HL-60 (cell line): ENCODE data around the gene FHDC1.

Experiments
- DNase-seq, 2 experiments: peaks; one replicate each; pipeline ENCODE4 v3.0.0-alpha.2; 2010 to 2020; ENCODE audit warnings: low read depth in 1 of 2, low spot score in 1 of 2
- H3K27ac ChIP-seq: fragments of 250-450 bp; sonication (Bioruptor Pico); replicated peaks from 2 replicates; pipeline ENCODE4 v1.5.1; 2020; ENCODE audit warnings: mild to moderate bottlenecking, moderate library complexity
- H3K27me3 ChIP-seq: fragments of 250-450 bp; sonication (Bioruptor Pico); 2 replicates; pipeline ENCODE4 v1.5.1; 2021; ENCODE audit warnings: mild to moderate bottlenecking, moderate library complexity; ENCODE audit not compliant: insufficient read depth, poor library complexity, severe bottlenecking
- H3K4me3 ChIP-seq: replicated peaks from 2 replicates; pipeline ENCODE4 v1.5.1; 2011; ENCODE audit warnings: mild to moderate bottlenecking, control low read depth, low read length; ENCODE audit not compliant: insufficient read depth
- GABPA ChIP-seq: IDR thresholded peaks from 2 replicates; pipeline ENCODE4 v1.6.1; 2012; ENCODE audit warnings: low read depth
- POLR2AphosphoS5 ChIP-seq: IDR thresholded peaks from 2 replicates; pipeline ENCODE4 v1.6.1; 2012; ENCODE audit warnings: low read depth
- SPI1 ChIP-seq: IDR thresholded peaks from 2 replicates; pipeline ENCODE4 v1.6.1; 2012; ENCODE audit warnings: low read depth, mild to moderate bottlenecking, borderline replicate concordance
- TF ChIP-seq, protein P1 (sequence below): IDR thresholded peaks from 2 replicates; pipeline ENCODE4 v1.6.1; 2012; ENCODE audit warnings: low read depth; ENCODE audit not compliant: insufficient replicate concordance
- TF ChIP-seq, protein P2 (sequence below): IDR thresholded peaks from one replicate; pipeline ENCODE4 v1.5.1; 2011; ENCODE audit warnings: low read length, control low read depth, inconsistent platforms; ENCODE audit not compliant: insufficient read depth

FHDC1 gene

DNA sequence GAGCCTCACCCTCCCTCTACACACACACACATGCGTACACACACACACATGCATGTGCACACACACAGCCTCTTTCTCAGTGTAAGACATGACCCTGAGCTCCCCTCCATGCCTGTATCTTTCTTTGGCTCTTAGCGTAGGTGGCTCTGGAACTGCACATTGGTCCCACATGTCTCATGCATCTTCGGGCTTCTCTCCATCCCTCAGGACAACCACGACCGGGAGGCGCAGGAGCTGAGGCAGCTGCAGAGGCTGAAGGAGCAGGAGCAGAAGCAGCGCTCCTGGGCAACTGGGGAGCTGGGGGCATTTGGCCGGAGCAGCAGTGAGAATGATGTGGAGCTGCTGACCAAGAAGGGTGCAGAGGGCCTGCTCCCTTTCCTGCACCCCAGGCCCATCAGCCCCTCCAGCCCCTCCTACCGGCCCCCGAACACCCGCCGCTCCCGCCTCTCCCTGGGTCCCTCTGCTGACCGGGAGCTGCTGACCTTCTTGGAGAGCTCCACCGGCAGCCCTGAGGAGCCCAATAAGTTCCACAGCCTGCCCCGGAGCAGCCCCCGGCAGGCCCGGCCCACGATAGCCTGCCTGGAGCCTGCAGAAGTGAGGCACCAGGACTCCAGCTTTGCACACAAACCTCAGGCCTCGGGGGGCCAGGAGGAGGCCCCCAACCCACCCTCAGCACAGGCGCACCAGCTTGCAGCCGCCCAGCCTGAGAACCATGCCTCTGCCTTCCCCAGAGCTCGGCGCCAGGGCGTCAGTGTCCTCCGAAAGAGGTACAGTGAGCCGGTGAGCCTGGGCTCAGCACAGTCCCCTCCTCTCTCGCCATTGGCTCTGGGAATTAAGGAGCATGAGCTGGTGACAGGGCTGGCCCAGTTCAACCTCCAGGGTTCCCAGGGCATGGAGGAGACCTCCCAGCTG lies 38.6 kb downstream of the FHDC1 start:
- TF ChIP-seq GABPA (no peak), POLR2AphosphoS5 (no peak), SPI1 (no peak)
- TF ChIP-seq, protein P1, sequence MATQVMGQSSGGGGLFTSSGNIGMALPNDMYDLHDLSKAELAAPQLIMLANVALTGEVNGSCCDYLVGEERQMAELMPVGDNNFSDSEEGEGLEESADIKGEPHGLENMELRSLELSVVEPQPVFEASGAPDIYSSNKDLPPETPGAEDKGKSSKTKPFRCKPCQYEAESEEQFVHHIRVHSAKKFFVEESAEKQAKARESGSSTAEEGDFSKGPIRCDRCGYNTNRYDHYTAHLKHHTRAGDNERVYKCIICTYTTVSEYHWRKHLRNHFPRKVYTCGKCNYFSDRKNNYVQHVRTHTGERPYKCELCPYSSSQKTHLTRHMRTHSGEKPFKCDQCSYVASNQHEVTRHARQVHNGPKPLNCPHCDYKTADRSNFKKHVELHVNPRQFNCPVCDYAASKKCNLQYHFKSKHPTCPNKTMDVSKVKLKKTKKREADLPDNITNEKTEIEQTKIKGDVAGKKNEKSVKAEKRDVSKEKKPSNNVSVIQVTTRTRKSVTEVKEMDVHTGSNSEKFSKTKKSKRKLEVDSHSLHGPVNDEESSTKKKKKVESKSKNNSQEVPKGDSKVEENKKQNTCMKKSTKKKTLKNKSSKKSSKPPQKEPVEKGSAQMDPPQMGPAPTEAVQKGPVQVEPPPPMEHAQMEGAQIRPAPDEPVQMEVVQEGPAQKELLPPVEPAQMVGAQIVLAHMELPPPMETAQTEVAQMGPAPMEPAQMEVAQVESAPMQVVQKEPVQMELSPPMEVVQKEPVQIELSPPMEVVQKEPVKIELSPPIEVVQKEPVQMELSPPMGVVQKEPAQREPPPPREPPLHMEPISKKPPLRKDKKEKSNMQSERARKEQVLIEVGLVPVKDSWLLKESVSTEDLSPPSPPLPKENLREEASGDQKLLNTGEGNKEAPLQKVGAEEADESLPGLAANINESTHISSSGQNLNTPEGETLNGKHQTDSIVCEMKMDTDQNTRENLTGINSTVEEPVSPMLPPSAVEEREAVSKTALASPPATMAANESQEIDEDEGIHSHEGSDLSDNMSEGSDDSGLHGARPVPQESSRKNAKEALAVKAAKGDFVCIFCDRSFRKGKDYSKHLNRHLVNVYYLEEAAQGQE = no peak
- TF ChIP-seq, protein P2, sequence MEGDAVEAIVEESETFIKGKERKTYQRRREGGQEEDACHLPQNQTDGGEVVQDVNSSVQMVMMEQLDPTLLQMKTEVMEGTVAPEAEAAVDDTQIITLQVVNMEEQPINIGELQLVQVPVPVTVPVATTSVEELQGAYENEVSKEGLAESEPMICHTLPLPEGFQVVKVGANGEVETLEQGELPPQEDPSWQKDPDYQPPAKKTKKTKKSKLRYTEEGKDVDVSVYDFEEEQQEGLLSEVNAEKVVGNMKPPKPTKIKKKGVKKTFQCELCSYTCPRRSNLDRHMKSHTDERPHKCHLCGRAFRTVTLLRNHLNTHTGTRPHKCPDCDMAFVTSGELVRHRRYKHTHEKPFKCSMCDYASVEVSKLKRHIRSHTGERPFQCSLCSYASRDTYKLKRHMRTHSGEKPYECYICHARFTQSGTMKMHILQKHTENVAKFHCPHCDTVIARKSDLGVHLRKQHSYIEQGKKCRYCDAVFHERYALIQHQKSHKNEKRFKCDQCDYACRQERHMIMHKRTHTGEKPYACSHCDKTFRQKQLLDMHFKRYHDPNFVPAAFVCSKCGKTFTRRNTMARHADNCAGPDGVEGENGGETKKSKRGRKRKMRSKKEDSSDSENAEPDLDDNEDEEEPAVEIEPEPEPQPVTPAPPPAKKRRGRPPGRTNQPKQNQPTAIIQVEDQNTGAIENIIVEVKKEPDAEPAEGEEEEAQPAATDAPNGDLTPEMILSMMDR = no peak
- DNase-seq = no peak
- no peaks in the 10 kb centered on the region for H3K27me3 ChIP-seq
- H3K27ac ChIP-seq = no peak overlapping the region
- H3K4me3 ChIP-seq = no peak overlapping the region

DNA sequence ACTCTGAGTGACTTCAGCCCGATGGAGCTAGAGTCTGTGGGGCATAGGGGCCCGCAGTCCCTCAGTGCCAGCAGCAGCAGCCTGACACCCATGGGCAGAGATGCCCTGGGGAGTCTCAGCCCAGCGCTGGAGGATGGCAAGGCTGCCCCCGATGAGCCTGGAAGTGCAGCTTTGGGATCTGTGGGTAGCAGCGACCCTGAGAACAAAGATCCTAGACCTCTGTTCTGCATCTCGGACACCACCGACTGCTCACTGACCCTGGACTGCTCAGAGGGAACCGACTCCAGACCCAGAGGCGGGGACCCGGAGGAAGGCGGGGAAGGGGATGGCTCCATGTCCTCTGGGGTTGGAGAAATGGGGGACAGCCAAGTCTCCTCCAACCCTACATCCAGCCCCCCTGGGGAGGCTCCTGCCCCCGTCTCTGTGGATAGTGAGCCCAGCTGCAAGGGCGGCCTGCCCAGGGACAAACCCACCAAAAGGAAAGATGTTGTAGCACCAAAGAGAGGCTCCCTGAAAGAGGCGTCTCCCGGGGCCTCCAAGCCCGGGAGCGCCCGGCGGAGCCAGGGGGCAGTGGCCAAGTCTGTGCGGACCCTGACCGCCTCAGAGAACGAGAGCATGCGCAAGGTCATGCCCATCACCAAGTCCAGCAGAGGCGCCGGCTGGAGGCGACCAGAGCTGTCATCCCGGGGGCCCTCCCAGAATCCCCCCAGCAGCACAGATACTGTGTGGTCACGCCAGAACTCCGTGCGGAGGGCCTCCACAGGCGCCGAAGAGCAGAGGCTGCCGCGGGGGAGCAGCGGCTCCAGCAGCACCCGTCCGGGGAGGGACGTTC lies 39.5 kb downstream of the FHDC1 start:
- no peak for TF ChIP-seq SPI1
- TF ChIP-seq GABPA = no peak
- TF ChIP-seq, protein P2 = no peak
- TF ChIP-seq, protein P1 = no peak
- TF ChIP-seq POLR2AphosphoS5 = no peak
- Histone ChIP-seq H3K4me3 (no peak overlapping the region), H3K27me3 (no peaks in the 10 kb centered on the region), H3K27ac (no peak overlapping the region)
- no peak for DNase-seq

DNA sequence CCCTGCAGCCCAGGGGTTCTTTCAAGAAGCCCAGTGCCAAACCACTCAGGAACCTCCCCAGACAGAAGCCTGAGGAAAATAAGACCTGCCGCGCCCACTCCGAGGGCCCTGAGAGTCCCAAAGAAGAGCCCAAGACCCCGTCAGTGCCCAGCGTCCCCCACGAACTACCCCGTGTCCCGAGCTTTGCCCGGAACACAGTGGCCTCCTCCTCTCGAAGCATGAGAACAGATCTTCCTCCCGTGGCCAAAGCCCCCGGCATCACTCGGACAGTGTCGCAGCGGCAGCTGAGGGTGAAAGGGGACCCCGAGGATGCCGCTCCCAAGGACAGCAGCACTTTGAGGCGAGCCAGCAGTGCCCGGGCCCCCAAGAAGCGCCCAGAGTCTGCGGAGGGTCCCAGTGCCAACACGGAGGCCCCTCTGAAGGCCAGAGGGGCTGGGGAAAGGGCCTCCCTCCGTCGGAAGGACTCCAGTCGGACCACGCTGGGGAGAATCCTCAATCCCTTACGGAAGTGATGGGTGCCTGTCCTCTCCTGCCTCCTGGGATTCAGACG lies 40.2 kb downstream of the FHDC1 start:
- Histone ChIP-seq H3K4me3 (no peak overlapping the region), H3K27ac (no peak overlapping the region), H3K27me3 (no peaks in the 10 kb centered on the region)
- DNase-seq = no peak
- TF ChIP-seq, protein P2 = no peak
- TF ChIP-seq GABPA = no peak
- TF ChIP-seq, protein P1 = no peak
- TF ChIP-seq POLR2AphosphoS5 = no peak
- no peak for TF ChIP-seq SPI1
